GM04503 (cell line): ENCODE data around the gene POLR2E.
A peak's percentile ranks its signal among the peaks of the same experiment; 100 is the strongest.

Experiments
- DNase-seq: peaks from one replicate; pipeline ENCODE4 v3.0.0-alpha.2; 2012; ENCODE audit warnings: low read depth

POLR2E gene

GRCh38 chr19:1110809-1111640, 15.8 kb upstream of the POLR2E start:
- DNase-seq = no peak

GRCh38 chr19:1109697-1110671, 14.8 kb upstream of the POLR2E start:
- DNase-seq = no peak

GRCh38 chr19:1109032-1109551, 13.9 kb upstream of the POLR2E start:
- no peak for DNase-seq

- no peak for DNase-seq
Observed at GRCh38 chr19:1108291-1109031, 13.3 kb upstream of the POLR2E start.

GRCh38 chr19:1107661-1108261, 12.6 kb upstream of the POLR2E start:
- no peak for DNase-seq

GRCh38 chr19:1106841-1107660, 11.9 kb upstream of the POLR2E start:
- no peak for DNase-seq

GRCh38 chr19:1105873-1106840, 11.0 kb upstream of the POLR2E start:
- no peak for DNase-seq

GRCh38 chr19:1105008-1105872, 10.1 kb upstream of the POLR2E start:
- DNase-seq = no peak

GRCh38 chr19:1104311-1105007, 9.3 kb upstream of the POLR2E start:
- DNase-seq = no peak

- peak; percentile 91 for DNase-seq
Observed at GRCh38 chr19:1103708-1104310, 8.6 kb upstream of the POLR2E start, which contains the start of gene GPX4. GPX4 (plus strand) TSS chr19:1103994; CDS start chr19:1104044, 50 bp downstream.

- no peak for DNase-seq
Observed at GRCh38 chr19:1103132-1103707, 8.0 kb upstream of the POLR2E start.

- peak; percentile 98 for DNase-seq
Observed at GRCh38 chr19:1102407-1103131, 7.4 kb upstream of the POLR2E start.

GRCh38 chr19:1101337-1101698, 6.1 kb upstream of the POLR2E start:
- DNase-seq = no peak

- DNase-seq = no peak
Observed at GRCh38 chr19:1098177-1099051, 3.2 kb upstream of the POLR2E start.

GRCh38 chr19:1097810-1098176, 2.6 kb upstream of the POLR2E start:
- DNase-seq = no peak
